K562 (cell line): ENCODE results near the gene ALKBH7. TPM values are rescaled to one million over a fixed set of nuclear protein-coding genes. Genes with fewer than 3 reads are reported as not detected.
A peak's percentile ranks its signal among the peaks of the same experiment; 100 is the strongest.

ENCODE experiments used
- ATAC-seq: fragments of 200-7000 bp; cut with Tn5 transposase; 3 replicates; pipeline ENCODE4 v1.9.1; 2020; ENCODE audit warnings: moderate library complexity
- BruUV-seq: library from RNA; stranded (reverse); fragments of 400-500 nt; replicated peaks from 2 replicates; lab custom pipeline; 2021; lab: Mats Ljungman, UMichigan
- CTCF ChIA-PET: fragments of 300-600 bp; formaldehyde crosslinking; extraction: SDS; loops from one replicate; lab custom pipeline; 2021; ENCODE audit warnings: low intra/inter-chr PET ratio; lab: Yijun Ruan, JAX
- POLR2A ChIA-PET: fragments of 300-600, 350-650 bp; sonication (Branson Sonifier 250); formaldehyde crosslinking; extraction: SDS; loops from one replicate; lab custom pipeline; 2021; ENCODE audit warnings: antibody characterized with exemption, inconsistent platforms; lab: Yijun Ruan, JAX
- DNase-seq, 4 experiments: peaks; one replicate each; pipeline versions ENCODE4 v3.0.0 to v3.0.0-alpha.2; 2011 to 2018; ENCODE audit warnings: low spot score in 3 of 4, mixed read lengths in 3 of 4; ENCODE audit errors: extremely low read depth in 1 of 4
- FAIRE-seq: peaks from 2 replicates; lab custom pipeline; 2011; peaks lifted over from hg19 to GRCh38; lab: Jason Lieb, UNC
- H2AFZ ChIP-seq: 2 replicates; pipeline ENCODE4 v1.6.0; 2011; ENCODE audit warnings: low read depth, low read length, control low read depth, inconsistent platforms
- H3K27ac ChIP-seq: fragments of 200-600 bp; 3 replicates; pipeline ENCODE4 v1.8.0; 2011; ENCODE audit warnings: low read depth, mild to moderate bottlenecking, control low read depth, inconsistent platforms, low read length, moderate library complexity, mixed read lengths; ENCODE audit errors: extremely low read depth
- H3K27me3 ChIP-seq, 2 experiments: fragments of 300-600 bp in 1 of 2; 2 replicates in 1 of 2; 3 replicates in 1 of 2; pipeline versions ENCODE4 v1.6.0 to v1.8.0; 2011; ENCODE audit warnings: inconsistent platforms in 2 of 2, low read length in 2 of 2, mild to moderate bottlenecking in 1 of 2, mixed read lengths in 1 of 2, moderate library complexity in 1 of 2; ENCODE audit not compliant: control insufficient read depth in 2 of 2, insufficient read depth in 2 of 2
- H3K36me3 ChIP-seq: fragments of 300-600 bp; 3 replicates; pipeline ENCODE4 v1.8.0; 2011; ENCODE audit warnings: mild to moderate bottlenecking, low read length, inconsistent platforms; ENCODE audit not compliant: control insufficient read depth, insufficient read depth
- H3K4me1 ChIP-seq, 2 experiments: fragments of 200-600 bp in 1 of 2; replicated peaks in 1 of 2; 2 replicates in 1 of 2; 3 replicates in 1 of 2; pipeline versions ENCODE4 v1.5.1 to v1.8.0; 2011; ENCODE audit warnings: inconsistent platforms in 2 of 2, low read length in 2 of 2, mild to moderate bottlenecking in 1 of 2, mixed read lengths in 1 of 2, moderate library complexity in 1 of 2; ENCODE audit not compliant: control insufficient read depth in 2 of 2, insufficient read depth in 2 of 2
- H3K4me2 ChIP-seq: 2 replicates; pipeline ENCODE4 v1.6.1; 2011; ENCODE audit warnings: low read length, control low read depth, inconsistent platforms, mixed read lengths; ENCODE audit not compliant: insufficient read depth
- H3K4me3 ChIP-seq: fragments of 200-600 bp; sonication (generic), shearing (Covaris generic); 2 replicates; pipeline ENCODE4 v1.5.1; 2016; ENCODE audit warnings: control low read depth, inconsistent platforms
- H3K79me2 ChIP-seq: fragments of 200-600 bp; 3 replicates; pipeline ENCODE4 v1.8.0; 2011; ENCODE audit warnings: low read length, inconsistent platforms; ENCODE audit not compliant: control insufficient read depth, insufficient read depth
- H3K9ac ChIP-seq, 2 experiments: 2 replicates each; pipeline versions ENCODE4 v1.6.0 to v1.6.1; 2011; ENCODE audit warnings: low read depth in 2 of 2, low read length in 2 of 2, control low read depth in 1 of 2, inconsistent platforms in 1 of 2, mild to moderate bottlenecking in 1 of 2, mixed read lengths in 1 of 2; ENCODE audit not compliant: insufficient read depth in 1 of 2
- H3K9me1 ChIP-seq: one replicate; pipeline ENCODE4 v1.6.0; 2011; ENCODE audit warnings: inconsistent platforms, mild to moderate bottlenecking, low read length, moderate library complexity; ENCODE audit not compliant: control insufficient read depth, insufficient read depth
- H3K9me3 ChIP-seq: replicated peaks from 2 replicates; pipeline ENCODE4 v1.5.1; 2011; ENCODE audit warnings: low read depth, low read length, inconsistent platforms; ENCODE audit not compliant: control insufficient read depth, insufficient read depth
- H4K20me1 ChIP-seq: replicated peaks from 2 replicates; pipeline ENCODE4 v1.6.1; 2011; ENCODE audit warnings: low read length, inconsistent platforms, mixed read lengths; ENCODE audit not compliant: control insufficient read depth, insufficient read depth
- CSDE1 ChIP-seq, 2 experiments: fragments of 450-650 bp; IDR thresholded peaks; 2 replicates each; pipeline ENCODE4 v1.6.1; 2016; ENCODE audit warnings: mild to moderate bottlenecking in 1 of 2
- MEIS2 ChIP-seq: fragments of 450-650 bp; IDR thresholded peaks from 2 replicates; pipeline ENCODE4 v1.6.1; 2014; ENCODE audit warnings: mild to moderate bottlenecking; ENCODE audit not compliant: partially characterized antibody
- PREB ChIP-seq: sonication (generic); formaldehyde crosslinking; IDR thresholded peaks from 2 replicates; pipeline ENCODE4 v1.8.1; 2023; ENCODE audit warnings: mild to moderate bottlenecking, missing genetic modification reagents
- TCF7L2 ChIP-seq: fragments of 150-350 bp; IDR thresholded peaks from 2 replicates; pipeline ENCODE4 v1.6.1; 2016; ENCODE audit warnings: low read depth, mild to moderate bottlenecking, low read length, moderate library complexity
- YY1 ChIP-seq, 3 experiments: IDR thresholded peaks; 2 replicates each; pipeline ENCODE4 v1.6.1; 2011; ENCODE audit warnings: low read length in 2 of 3, mild to moderate bottlenecking in 2 of 3, moderate library complexity in 2 of 3, borderline replicate concordance in 1 of 3, control low read depth in 1 of 3, low read depth in 1 of 3; ENCODE audit not compliant: insufficient read depth in 3 of 3, insufficient replicate concordance in 2 of 3, control insufficient read depth in 1 of 3, insufficient read length in 1 of 3; ENCODE audit errors: extremely low read depth in 1 of 3
- ZBTB2 ChIP-seq: fragments of 450-650 bp; IDR thresholded peaks from 2 replicates; pipeline ENCODE4 v1.6.1; 2016; ENCODE audit warnings: antibody characterized with exemption
- WGBS: fragments of 100-300 bp; shearing (Covaris generic); methylation state at CpG from one replicate; pipeline ENCODE4 v1.1.6; 2016; ENCODE audit warnings: low coverage, mixed read lengths; ENCODE audit not compliant: insufficient coverage; ENCODE audit errors: missing lambda C conversion rate; 5-methylcytosine and 5-hydroxymethylcytosine counted together
- in situ Hi-C: fragments of 300-500 bp; cut with MboI; formaldehyde crosslinking; loops from 4 replicates; pipeline ENCODE4 v1.15.0; 2018; ENCODE audit warnings: inconsistent platforms, mixed read lengths
- intact Hi-C: fragments of 100-400 bp; cut with micrococcal nuclease; formaldehyde crosslinking; loops from 2 replicates; pipeline ENCODE4 v1.14.2; 2022
- polyA plus RNA-seq, 8 experiments: library from polyadenylated mRNA; depleted of rRNA in 4 of 8; stranded (reverse) in 5 of 8; unstranded in 3 of 8; fragments of >200 nt; fragmentation: Nextera tagmentation in 2 of 8; fragmentation: Illumina TruSeq in 1 of 8; extraction: Ambion mirVana in 2 of 8; extraction: Trizol in 1 of 8; gene quantifications; 2 replicates each; pipeline versions ENCODE4 v1.2.1 to v1.2.3, GENCODE V29; 2011 to 2014; ENCODE audit warnings: inconsistent platforms in 1 of 8, missing spikeins in 1 of 8
- total RNA-seq, 7 experiments: library from RNA; depleted of rRNA in 6 of 7; stranded (reverse); fragments of >200 nt in 6 of 7; fragmentation: Illumina TruSeq in 2 of 7; extraction: Trizol in 2 of 7; gene quantifications; 2 replicates each; pipeline versions ENCODE4 v1.2.1 to v1.2.3, GENCODE V29; 2011 to 2021; ENCODE audit warnings: low replicate concordance in 1 of 7
- TF ChIP-seq, protein P1 (sequence below): fragments of 450-650 bp; IDR thresholded peaks from 2 replicates; pipeline ENCODE4 v1.6.1; 2018; ENCODE audit not compliant: partially characterized antibody
- TF ChIP-seq, protein P2 (sequence below): fragments of 450-650 bp; IDR thresholded peaks from 2 replicates; pipeline ENCODE4 v1.6.1; 2017; ENCODE audit warnings: antibody characterized with exemption, mild to moderate bottlenecking

ALKBH7 gene
- total and polyA plus RNA-seq, 9 of the 15 experiments (the other 6 are each of a cell fraction or from before 2014, with no cell fraction given), result 0.69 to 94.8 (median 17.6) TPM

DNA sequence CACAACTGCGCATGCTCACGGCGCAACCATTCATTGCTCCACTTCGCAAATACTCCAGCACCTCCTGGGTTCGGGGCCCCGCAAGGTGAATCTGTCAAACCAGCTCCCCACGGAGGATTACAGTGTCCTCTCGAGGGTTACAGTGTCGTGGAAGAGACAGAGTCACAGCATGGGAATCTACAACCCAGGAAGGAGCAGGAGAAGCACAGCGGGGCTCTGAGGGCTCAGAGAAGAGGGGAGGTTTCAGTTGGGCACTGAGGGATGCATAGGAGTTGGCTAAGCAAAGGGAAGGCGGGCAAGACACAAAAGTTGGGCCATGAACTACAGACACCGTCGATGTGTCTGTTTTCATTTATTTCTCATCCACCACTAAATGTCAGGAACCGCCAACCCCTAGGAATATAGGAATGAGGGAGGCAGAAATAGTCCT, 21.4 kb downstream of the ALKBH7 start:
- 35% methylated on average over 14 of the region's 14 CpGs for WGBS

More for the DNA sequence above, 21.4 kb downstream of the ALKBH7 start:
- H3K27ac ChIP-seq, result peak overlapping the region; percentile 87
- no peak for ATAC-seq
- no peak for FAIRE-seq
- CTCF ChIA-PET, result no interaction called here
- H3K27me3 ChIP-seq, result no peaks in the 10 kb centered on the region
- in situ Hi-C loops (no loop called here), intact Hi-C loops (no loop called here)
- H3K4me1 ChIP-seq, result peaks cover 8 to 21% of the 10 kb centered on the region in 2 experiments; a peak in 3 of 5 replicates
- no peak for DNase-seq
- no peaks in the 10 kb centered on the region for H3K9me1 ChIP-seq
- peak overlapping the region; percentile 95 to 96 for H3K9ac ChIP-seq
- H2AFZ ChIP-seq, result peak overlapping the region; percentile 100
- peak in 2 of 3 experiments; percentile 9 to 50 for TF ChIP-seq YY1 (IDR thresholded peaks at IDR 0.05; ENCODE audit: borderline replicate concordance in 1 of 3, control insufficient read depth in 1 of 3, extremely low read depth in 1 of 3, insufficient read depth in 3 of 3, insufficient read length in 1 of 3, insufficient replicate concordance in 2 of 3, low read depth in 1 of 3, low read length in 2 of 3)
- 0 out of 2 replicates have a peak, but pooled peaks have one; percentile 1 for TF ChIP-seq PREB (CRISPR knock-in tag)
- TF ChIP-seq MEIS2, result peak; percentile 17
- no peak for TF ChIP-seq TCF7L2
- TF ChIP-seq, protein P1, sequence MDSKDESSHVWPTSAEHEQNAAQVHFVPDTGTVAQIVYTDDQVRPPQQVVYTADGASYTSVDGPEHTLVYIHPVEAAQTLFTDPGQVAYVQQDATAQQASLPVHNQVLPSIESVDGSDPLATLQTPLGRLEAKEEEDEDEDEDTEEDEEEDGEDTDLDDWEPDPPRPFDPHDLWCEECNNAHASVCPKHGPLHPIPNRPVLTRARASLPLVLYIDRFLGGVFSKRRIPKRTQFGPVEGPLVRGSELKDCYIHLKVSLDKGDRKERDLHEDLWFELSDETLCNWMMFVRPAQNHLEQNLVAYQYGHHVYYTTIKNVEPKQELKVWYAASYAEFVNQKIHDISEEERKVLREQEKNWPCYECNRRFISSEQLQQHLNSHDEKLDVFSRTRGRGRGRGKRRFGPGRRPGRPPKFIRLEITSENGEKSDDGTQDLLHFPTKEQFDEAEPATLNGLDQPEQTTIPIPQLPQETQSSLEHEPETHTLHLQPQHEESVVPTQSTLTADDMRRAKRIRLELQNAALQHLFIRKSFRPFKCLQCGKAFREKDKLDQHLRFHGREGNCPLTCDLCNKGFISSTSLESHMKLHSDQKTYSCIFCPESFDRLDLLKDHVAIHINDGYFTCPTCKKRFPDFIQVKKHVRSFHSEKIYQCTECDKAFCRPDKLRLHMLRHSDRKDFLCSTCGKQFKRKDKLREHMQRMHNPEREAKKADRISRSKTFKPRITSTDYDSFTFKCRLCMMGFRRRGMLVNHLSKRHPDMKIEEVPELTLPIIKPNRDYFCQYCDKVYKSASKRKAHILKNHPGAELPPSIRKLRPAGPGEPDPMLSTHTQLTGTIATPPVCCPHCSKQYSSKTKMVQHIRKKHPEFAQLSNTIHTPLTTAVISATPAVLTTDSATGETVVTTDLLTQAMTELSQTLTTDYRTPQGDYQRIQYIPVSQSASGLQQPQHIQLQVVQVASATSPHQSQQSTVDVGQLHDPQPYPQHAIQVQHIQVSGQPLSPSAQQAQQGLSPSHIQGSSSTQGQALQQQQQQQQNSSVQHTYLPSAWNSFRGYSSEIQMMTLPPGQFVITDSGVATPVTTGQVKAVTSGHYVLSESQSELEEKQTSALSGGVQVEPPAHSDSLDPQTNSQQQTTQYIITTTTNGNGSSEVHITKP, result peak; percentile 3
- peak; percentile 72 for TF ChIP-seq ZBTB2
- no peak for TF ChIP-seq CSDE1 (IDR thresholded peaks at IDR 0.05)
- TF ChIP-seq, protein P2, sequence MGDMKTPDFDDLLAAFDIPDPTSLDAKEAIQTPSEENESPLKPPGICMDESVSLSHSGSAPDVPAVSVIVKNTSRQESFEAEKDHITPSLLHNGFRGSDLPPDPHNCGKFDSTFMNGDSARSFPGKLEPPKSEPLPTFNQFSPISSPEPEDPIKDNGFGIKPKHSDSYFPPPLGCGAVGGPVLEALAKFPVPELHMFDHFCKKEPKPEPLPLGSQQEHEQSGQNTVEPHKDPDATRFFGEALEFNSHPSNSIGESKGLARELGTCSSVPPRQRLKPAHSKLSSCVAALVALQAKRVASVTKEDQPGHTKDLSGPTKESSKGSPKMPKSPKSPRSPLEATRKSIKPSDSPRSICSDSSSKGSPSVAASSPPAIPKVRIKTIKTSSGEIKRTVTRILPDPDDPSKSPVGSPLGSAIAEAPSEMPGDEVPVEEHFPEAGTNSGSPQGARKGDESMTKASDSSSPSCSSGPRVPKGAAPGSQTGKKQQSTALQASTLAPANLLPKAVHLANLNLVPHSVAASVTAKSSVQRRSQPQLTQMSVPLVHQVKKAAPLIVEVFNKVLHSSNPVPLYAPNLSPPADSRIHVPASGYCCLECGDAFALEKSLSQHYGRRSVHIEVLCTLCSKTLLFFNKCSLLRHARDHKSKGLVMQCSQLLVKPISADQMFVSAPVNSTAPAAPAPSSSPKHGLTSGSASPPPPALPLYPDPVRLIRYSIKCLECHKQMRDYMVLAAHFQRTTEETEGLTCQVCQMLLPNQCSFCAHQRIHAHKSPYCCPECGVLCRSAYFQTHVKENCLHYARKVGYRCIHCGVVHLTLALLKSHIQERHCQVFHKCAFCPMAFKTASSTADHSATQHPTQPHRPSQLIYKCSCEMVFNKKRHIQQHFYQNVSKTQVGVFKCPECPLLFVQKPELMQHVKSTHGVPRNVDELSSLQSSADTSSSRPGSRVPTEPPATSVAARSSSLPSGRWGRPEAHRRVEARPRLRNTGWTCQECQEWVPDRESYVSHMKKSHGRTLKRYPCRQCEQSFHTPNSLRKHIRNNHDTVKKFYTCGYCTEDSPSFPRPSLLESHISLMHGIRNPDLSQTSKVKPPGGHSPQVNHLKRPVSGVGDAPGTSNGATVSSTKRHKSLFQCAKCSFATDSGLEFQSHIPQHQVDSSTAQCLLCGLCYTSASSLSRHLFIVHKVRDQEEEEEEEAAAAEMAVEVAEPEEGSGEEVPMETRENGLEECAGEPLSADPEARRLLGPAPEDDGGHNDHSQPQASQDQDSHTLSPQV, result 0 out of 2 replicates have a peak, but pooled peaks have one; percentile 55
- peaks cover 23% of the 10 kb centered on the region for H3K79me2 ChIP-seq
- peak overlapping the region; percentile 87 for H3K4me3 ChIP-seq
- BruUV-seq, result no TSS peak
- no peaks in the 10 kb centered on the region for H3K9me3 ChIP-seq
- no peaks in the 10 kb centered on the region for H4K20me1 ChIP-seq
- H3K4me2 ChIP-seq, result peak overlapping the region; percentile 98
- H3K36me3 ChIP-seq, result peaks cover 26% of the 10 kb centered on the region; the same call in 2 of the 3 replicates
- POLR2A ChIA-PET, result interaction anchor here (1.1 to 1.2 kb wide), 2 partner anchors 14 to 171 kb away, joined by 3 read pairs; no protein-coding TSS in a partner anchor
